GM12891 (cell line): ENCODE data around the gene SPATA9.

Experiments
- POLR2A ChIP-seq: IDR thresholded peaks from 2 replicates; pipeline ENCODE4 v1.6.1; 2011; ENCODE audit warnings: low read depth, low read length, control low read depth
- POLR2AphosphoS5 ChIP-seq: IDR thresholded peaks from 2 replicates; pipeline ENCODE4 v1.6.1; 2011; ENCODE audit warnings: low read depth, low read length, control low read depth

- no peak for TF ChIP-seq POLR2A
- TF ChIP-seq POLR2AphosphoS5, result no peak
Measured at GRCh38 chr5:95690333-95690732, 7.5 kb upstream of the SPATA9 start.
